CD4-positive, alpha-beta T cell (primary cell): Measurements from ENCODE around the gene CLCN6. TPM values are rescaled to one million over a fixed set of nuclear protein-coding genes. Genes with fewer than 3 reads are reported as not detected.

Experiments
- ATAC-seq: fragments of 200-7000 bp; cut with Tn5 transposase; one replicate; pipeline ENCODE4 v1.10.0; 2022; ENCODE audit warnings: mild to moderate bottlenecking; ENCODE audit not compliant: poor library complexity
- CTCF ChIA-PET: fragments of 350-600 bp; sonication (Branson Sonifier 250); formaldehyde crosslinking; loops from one replicate; lab custom pipeline; 2021; ENCODE audit warnings: antibody characterized with exemption, inconsistent platforms; lab: Charles Lee
- POLR2A ChIA-PET: fragments of 350-600 bp; sonication (Branson Sonifier 250); formaldehyde crosslinking; loops from one replicate; lab custom pipeline; 2021; ENCODE audit warnings: antibody characterized with exemption, inconsistent platforms; lab: Charles Lee
- DNase-seq, 14 experiments: peaks; one replicate each; pipeline ENCODE4 v3.0.0-alpha.2; 2013 to 2020; ENCODE audit warnings: mixed read lengths in 2 of 14
- H3K27ac ChIP-seq, 2 donors: one replicate each; pipeline versions ENCODE4 v1.5.1 to v1.7.0; 2013; ENCODE audit warnings: low read length in 2 of 2, low read depth in 1 of 2, mild to moderate bottlenecking in 1 of 2
- H3K27me3 ChIP-seq, 2 experiments: 1 replicate in 1 of 2; 2 replicates in 1 of 2; pipeline versions ENCODE4 v1.6.1 to v1.7.0; 2013; ENCODE audit warnings: low read length in 2 of 2, control low read depth in 1 of 2, mild to moderate bottlenecking in 1 of 2, moderate library complexity in 1 of 2; ENCODE audit not compliant: insufficient read depth in 2 of 2, control insufficient read depth in 1 of 2
- H3K36me3 ChIP-seq: one replicate; pipeline ENCODE4 v1.6.1; 2013; ENCODE audit warnings: low read length, control low read depth; ENCODE audit not compliant: insufficient read depth
- H3K4me1 ChIP-seq: one replicate; pipeline ENCODE4 v1.6.1; 2013; ENCODE audit warnings: low read length, control low read depth; ENCODE audit not compliant: insufficient read depth
- H3K4me3 ChIP-seq: one replicate; pipeline ENCODE4 v1.5.1; 2013; ENCODE audit warnings: mild to moderate bottlenecking, low read length, moderate library complexity
- H3K9me3 ChIP-seq, 2 experiments: 1 replicate in 1 of 2; 2 replicates in 1 of 2; pipeline versions ENCODE4 v1.6.1 to v1.7.0; 2013; ENCODE audit warnings: low read length in 2 of 2, mild to moderate bottlenecking in 2 of 2, control low read depth in 1 of 2, moderate library complexity in 1 of 2; ENCODE audit not compliant: control insufficient read depth in 1 of 2, insufficient read depth in 1 of 2
- H3K27ac Mint-ChIP-seq: one replicate; pipeline ENCODE4 v1.8.0; 2020; ENCODE audit warnings: mixed read lengths
- H3K27me3 Mint-ChIP-seq: one replicate; pipeline ENCODE4 v1.8.0; 2021; ENCODE audit warnings: mixed read lengths
- H3K36me3 Mint-ChIP-seq: one replicate; pipeline ENCODE4 v1.8.0; 2021; ENCODE audit warnings: low read depth, mixed read lengths
- H3K4me1 Mint-ChIP-seq: one replicate; pipeline ENCODE4 v1.8.0; 2021; ENCODE audit warnings: low read depth, mixed read lengths
- H3K4me3 Mint-ChIP-seq: one replicate; pipeline ENCODE4 v1.8.0; 2020; ENCODE audit warnings: mild to moderate bottlenecking, mixed read lengths
- H3K9me3 Mint-ChIP-seq: one replicate; pipeline ENCODE4 v1.8.0; 2020; ENCODE audit warnings: mixed read lengths
- intact Hi-C, 2 experiments: fragments of 100-400 bp; cut with DNase I in 1 of 2; cut with micrococcal nuclease in 1 of 2; formaldehyde crosslinking; loops; one replicate each; pipeline versions ENCODE4 v1.15.1 to v1.9.0; 2023 to 2025; cut with DNase I, micrococcal nuclease
- total RNA-seq, 174 experiments: library from RNA in 2 of 174; stranded (reverse) in 2 of 174; gene quantifications; one replicate each; pipeline ENCODE4 v1.2.3 and lab custom pipeline; 2021 to 2026
- TF ChIP-seq, protein P1 (sequence below): fragments of 200-600 bp; IDR thresholded peaks from one replicate; pipeline ENCODE4 v1.8.0; 2022; ENCODE audit warnings: antibody characterized with exemption, mild to moderate bottlenecking

The CLCN6 gene
- total RNA-seq, 2 experiments from 2014 or later: 10.9 to 11.2 TPM

DNA sequence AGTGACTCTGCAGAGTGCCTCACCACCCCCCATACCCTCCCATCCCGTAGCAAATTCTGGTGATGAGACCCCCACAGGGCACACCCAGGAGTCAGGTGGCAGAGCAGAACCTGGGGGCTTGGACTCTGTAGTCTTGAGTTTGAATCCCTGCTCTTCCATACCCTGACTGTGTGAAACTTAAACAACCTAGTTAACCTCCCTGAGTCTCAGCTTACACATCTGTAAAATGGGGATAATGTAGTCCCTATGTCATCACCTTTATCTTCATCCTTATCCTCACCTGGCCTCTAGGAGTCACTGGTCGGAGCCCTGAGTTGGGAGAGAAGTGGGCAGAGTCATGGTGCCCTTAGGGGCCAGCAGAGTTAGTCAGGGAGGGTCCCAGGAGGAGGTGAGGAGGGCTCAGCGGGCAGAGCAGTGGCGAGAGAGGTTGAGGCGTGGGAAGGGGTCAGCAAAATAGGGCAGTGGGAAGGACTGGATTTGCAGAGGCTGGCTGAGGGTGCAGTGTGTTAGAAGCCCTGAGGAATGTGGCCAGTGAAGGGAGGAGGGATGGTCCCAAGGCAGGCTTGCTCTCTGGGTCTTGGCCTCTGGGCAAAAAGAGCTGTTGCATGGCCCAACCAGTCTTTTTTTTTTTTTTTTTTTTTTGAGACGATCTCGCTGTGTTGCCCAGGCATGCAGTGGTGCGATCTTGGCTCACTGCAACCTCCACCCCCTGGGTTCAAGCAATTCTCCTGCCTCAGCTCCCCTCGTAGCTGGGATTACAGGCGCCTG, 25.4 kb upstream of the CLCN6 start:
- intact Hi-C loops: no loop called here
- H3K9me3 ChIP-seq: no peaks in the 10 kb centered on the region
- H3K36me3 ChIP-seq: no peaks in the 10 kb centered on the region
- no peak overlapping the region for H3K27ac ChIP-seq
- no peak overlapping the region for H3K27ac Mint-ChIP-seq
- H3K27me3 Mint-ChIP-seq: no peaks in the 10 kb centered on the region
- TF ChIP-seq, protein P1, sequence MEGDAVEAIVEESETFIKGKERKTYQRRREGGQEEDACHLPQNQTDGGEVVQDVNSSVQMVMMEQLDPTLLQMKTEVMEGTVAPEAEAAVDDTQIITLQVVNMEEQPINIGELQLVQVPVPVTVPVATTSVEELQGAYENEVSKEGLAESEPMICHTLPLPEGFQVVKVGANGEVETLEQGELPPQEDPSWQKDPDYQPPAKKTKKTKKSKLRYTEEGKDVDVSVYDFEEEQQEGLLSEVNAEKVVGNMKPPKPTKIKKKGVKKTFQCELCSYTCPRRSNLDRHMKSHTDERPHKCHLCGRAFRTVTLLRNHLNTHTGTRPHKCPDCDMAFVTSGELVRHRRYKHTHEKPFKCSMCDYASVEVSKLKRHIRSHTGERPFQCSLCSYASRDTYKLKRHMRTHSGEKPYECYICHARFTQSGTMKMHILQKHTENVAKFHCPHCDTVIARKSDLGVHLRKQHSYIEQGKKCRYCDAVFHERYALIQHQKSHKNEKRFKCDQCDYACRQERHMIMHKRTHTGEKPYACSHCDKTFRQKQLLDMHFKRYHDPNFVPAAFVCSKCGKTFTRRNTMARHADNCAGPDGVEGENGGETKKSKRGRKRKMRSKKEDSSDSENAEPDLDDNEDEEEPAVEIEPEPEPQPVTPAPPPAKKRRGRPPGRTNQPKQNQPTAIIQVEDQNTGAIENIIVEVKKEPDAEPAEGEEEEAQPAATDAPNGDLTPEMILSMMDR: no peak
- peaks cover 13% of the 10 kb centered on the region for H3K4me1 ChIP-seq
- no peaks in the 10 kb centered on the region for H3K36me3 Mint-ChIP-seq
- H3K27me3 ChIP-seq: no peaks in the 10 kb centered on the region
- no peaks in the 10 kb centered on the region for H3K4me1 Mint-ChIP-seq
- no peak for ATAC-seq
- H3K4me3 Mint-ChIP-seq: no peak overlapping the region
- DNase-seq: no peak
- H3K4me3 ChIP-seq: no peak overlapping the region
- ChIA-PET POLR2A (no interaction called here), CTCF (no interaction called here)
- no peaks in the 10 kb centered on the region for H3K9me3 Mint-ChIP-seq

- ChIA-PET CTCF (no interaction called here), POLR2A (no interaction called here)
- DNase-seq (no peak), ATAC-seq (no peak)
- no peaks in the 10 kb centered on the region for H3K27me3 ChIP-seq
- H3K4me3 ChIP-seq: no peak overlapping the region
- Mint-ChIP-seq H3K9me3 (no peaks in the 10 kb centered on the region), H3K27ac (no peak overlapping the region), H3K4me3 (no peak overlapping the region), H3K36me3 (no peaks in the 10 kb centered on the region), H3K27me3 (no peaks in the 10 kb centered on the region), H3K4me1 (no peaks in the 10 kb centered on the region)
- TF ChIP-seq, protein P1: no peak
- H3K36me3 ChIP-seq: no peaks in the 10 kb centered on the region
- no peak overlapping the region for H3K27ac ChIP-seq
- H3K4me1 ChIP-seq: peaks cover 13% of the 10 kb centered on the region
- H3K9me3 ChIP-seq: no peaks in the 10 kb centered on the region
- intact Hi-C loops: no loop called here
Observed at GRCh38 chr1:11781297-11781696, 24.7 kb upstream of the CLCN6 start.

GRCh38 chr1:11782127-11782708, 23.8 kb upstream of the CLCN6 start:
- Mint-ChIP-seq H3K9me3 (no peaks in the 10 kb centered on the region), H3K4me3 (no peak overlapping the region), H3K27ac (no peak overlapping the region), H3K36me3 (no peaks in the 10 kb centered on the region), H3K4me1 (no peaks in the 10 kb centered on the region), H3K27me3 (no peaks in the 10 kb centered on the region)
- TF ChIP-seq, protein P1: no peak
- DNase-seq (peak in 1 of 14 experiments; percentile 9), ATAC-seq (no peak)
- no peak overlapping the region for H3K4me3 ChIP-seq
- no peaks in the 10 kb centered on the region for H3K27me3 ChIP-seq
- CTCF ChIA-PET: no interaction called here
- POLR2A ChIA-PET: no interaction called here
- intact Hi-C loops: no loop called here
- no peak overlapping the region for H3K27ac ChIP-seq
- H3K36me3 ChIP-seq: no peaks in the 10 kb centered on the region
- H3K9me3 ChIP-seq: no peaks in the 10 kb centered on the region
- H3K4me1 ChIP-seq: peaks cover 13% of the 10 kb centered on the region
